ENCODE data around the gene PPP1R12B. TPM values are rescaled to one million over a fixed set of nuclear protein-coding genes. Genes with fewer than 3 reads are reported as not detected.
"Not testable (repeated sequence)": the region's sequence is repeated elsewhere in the genome, so short reads cannot be mapped to it uniquely, and the experiment has no call there.

PPP1R12B gene
- total and polyA plus RNA-seq, 2 experiments from 2014 or later = 13.2 to 13.8 TPM

GRCh38 chr1:202416641-202417040, 68.1 kb downstream of the PPP1R12B start (continued):
- no peak for TF ChIP-seq ZNF462 (CRISPR knock-in tag; IDR thresholded peaks at IDR 0.05)
- TF ChIP-seq JUNB (IDR thresholded peaks at IDR 0.05; ENCODE audit: unreplicated experiment) = no peak

- not testable (repeated sequence) for H3K27me3 Mint-ChIP-seq (ENCODE audit: insufficient read depth, low read depth, poor library complexity); H3F3A ChIP-seq (replicated peaks; ENCODE audit: low read depth); ATAC-seq; H3K4me3 Mint-ChIP-seq; H3K4me2 ChIP-seq; H3K79me2 ChIP-seq (replicated peaks; ENCODE audit: insufficient read depth); H3K36me3 ChIP-seq (ENCODE audit: insufficient read depth); H3K4me3 ChIP-seq; H3K27me3 ChIP-seq (ENCODE audit: insufficient read depth); H3K36me3 Mint-ChIP-seq (ENCODE audit: low read depth); H3K9me2 ChIP-seq (ENCODE audit: insufficient read depth); H3K9me3 Mint-ChIP-seq; H4K20me1 ChIP-seq (replicated peaks; ENCODE audit: insufficient read depth); H2AFZ ChIP-seq
- peak overlapping the region; percentile 63 for H3K27ac Mint-ChIP-seq
- DNase-seq (ENCODE audit: low spot score) = peak; percentile 20
- Histone ChIP-seq H3K4me1 (ENCODE audit: insufficient read depth) (peaks cover 33% of the 10 kb centered on the region), H3K27ac (ENCODE audit: low read depth) (0 out of 2 replicates have a peak overlapping the region, but pooled peaks have one; percentile 65)
- H3K4me1 Mint-ChIP-seq = peaks cover 43% of the 10 kb centered on the region
Measured at GRCh38 chr1:202417141-202417540, 68.6 kb downstream of the PPP1R12B start.

- H3F3A ChIP-seq (replicated peaks; ENCODE audit: low read depth); H3K4me3 Mint-ChIP-seq; H3K4me2 ChIP-seq; H4K20me1 ChIP-seq (replicated peaks; ENCODE audit: insufficient read depth); H3K9me2 ChIP-seq (ENCODE audit: insufficient read depth); H3K79me2 ChIP-seq (replicated peaks; ENCODE audit: insufficient read depth); H2AFZ ChIP-seq; H3K27me3 ChIP-seq (ENCODE audit: insufficient read depth); H3K36me3 ChIP-seq (ENCODE audit: insufficient read depth); H3K27ac Mint-ChIP-seq; H3K9me3 Mint-ChIP-seq; H3K27me3 Mint-ChIP-seq (ENCODE audit: insufficient read depth, low read depth, poor library complexity); H3K4me3 ChIP-seq; H3K36me3 Mint-ChIP-seq (ENCODE audit: low read depth); DNase-seq (ENCODE audit: low spot score): not testable (repeated sequence)
- H3K27ac ChIP-seq (ENCODE audit: low read depth) = peak overlapping the region; percentile 65; the same call in 1 of the 2 replicates
- peaks cover 39% of the 10 kb centered on the region for H3K4me1 Mint-ChIP-seq
- peak; percentile 84 for ATAC-seq
- peaks cover 31% of the 10 kb centered on the region for H3K4me1 ChIP-seq (ENCODE audit: insufficient read depth)
Measured at GRCh38 chr1:202417762-202418201, 69.3 kb downstream of the PPP1R12B start.

- H3K36me3 ChIP-seq (ENCODE audit: insufficient read depth); H3K27me3 Mint-ChIP-seq (ENCODE audit: insufficient read depth, low read depth, poor library complexity); H3K4me3 ChIP-seq; H3K36me3 Mint-ChIP-seq (ENCODE audit: low read depth); H3K27me3 ChIP-seq (ENCODE audit: insufficient read depth); H3K9me3 Mint-ChIP-seq; H3K79me2 ChIP-seq (replicated peaks; ENCODE audit: insufficient read depth); H3K9me2 ChIP-seq (ENCODE audit: insufficient read depth); H3K4me3 Mint-ChIP-seq; H3F3A ChIP-seq (replicated peaks; ENCODE audit: low read depth); H4K20me1 ChIP-seq (replicated peaks; ENCODE audit: insufficient read depth); H3K27ac ChIP-seq (ENCODE audit: low read depth); H2AFZ ChIP-seq: not testable (repeated sequence)
- H3K27ac Mint-ChIP-seq = peak overlapping the region; percentile 76
- peaks cover 31% of the 10 kb centered on the region for H3K4me1 ChIP-seq (ENCODE audit: insufficient read depth)
- peaks cover 39% of the 10 kb centered on the region for H3K4me1 Mint-ChIP-seq
- peak; percentile 51 for ATAC-seq
- 0 out of 2 replicates have a peak overlapping the region, but pooled peaks have one; percentile 22 for H3K4me2 ChIP-seq
- DNase-seq (ENCODE audit: low spot score) = peak; percentile 46
Measured at GRCh38 chr1:202419731-202420130, 71.2 kb downstream of the PPP1R12B start.

- H3K4me2 ChIP-seq = 0 out of 2 replicates have a peak overlapping the region, but pooled peaks have one; percentile 22
- Mint-ChIP-seq H3K4me1 (peaks cover 37% of the 10 kb centered on the region), H3K27ac (peak overlapping the region; percentile 76)
- H3K36me3 Mint-ChIP-seq (ENCODE audit: low read depth); H4K20me1 ChIP-seq (replicated peaks; ENCODE audit: insufficient read depth); H3K9me2 ChIP-seq (ENCODE audit: insufficient read depth); H3K9me3 Mint-ChIP-seq; H3K4me3 Mint-ChIP-seq; H2AFZ ChIP-seq; H3K27ac ChIP-seq (ENCODE audit: low read depth); H3K79me2 ChIP-seq (replicated peaks; ENCODE audit: insufficient read depth); H3K4me3 ChIP-seq; H3F3A ChIP-seq (replicated peaks; ENCODE audit: low read depth); ATAC-seq; H3K27me3 ChIP-seq (ENCODE audit: insufficient read depth); H3K27me3 Mint-ChIP-seq (ENCODE audit: insufficient read depth, low read depth, poor library complexity); H3K36me3 ChIP-seq (ENCODE audit: insufficient read depth); DNase-seq (ENCODE audit: low spot score): not testable (repeated sequence)
- H3K4me1 ChIP-seq (ENCODE audit: insufficient read depth) = peaks cover 31% of the 10 kb centered on the region
Measured at GRCh38 chr1:202420422-202421094, 72.1 kb downstream of the PPP1R12B start.
